Measurements from ENCODE around the gene FBXW9.
"Not testable (repeated sequence)": the region's sequence is repeated elsewhere in the genome, so short reads cannot be mapped to it uniquely, and the experiment has no call there.

The FBXW9 gene

DNA sequence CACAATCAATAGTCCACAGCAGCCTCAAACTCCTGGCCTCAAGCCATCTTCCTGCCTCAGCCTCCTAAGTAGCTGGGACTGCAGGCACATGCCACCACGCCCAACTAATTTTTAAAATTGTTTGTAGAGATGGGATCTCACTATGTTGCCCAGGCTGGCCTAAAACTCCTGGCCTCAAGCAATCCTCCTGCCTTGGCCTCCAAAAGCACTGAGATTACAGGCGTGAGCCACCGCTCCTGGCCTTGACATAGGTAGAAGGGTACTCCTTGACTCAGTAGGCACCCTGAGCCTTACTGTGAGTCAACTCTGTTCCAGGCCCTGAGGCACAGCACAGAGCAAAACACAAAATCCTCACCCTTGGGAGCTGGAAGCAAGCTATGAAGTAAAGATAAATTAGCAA lies 19.5 kb upstream of the FBXW9 start:
- DNase-seq (ENCODE audit: low read depth in 2 of 2, low spot score in 1 of 2): no peak

DNA sequence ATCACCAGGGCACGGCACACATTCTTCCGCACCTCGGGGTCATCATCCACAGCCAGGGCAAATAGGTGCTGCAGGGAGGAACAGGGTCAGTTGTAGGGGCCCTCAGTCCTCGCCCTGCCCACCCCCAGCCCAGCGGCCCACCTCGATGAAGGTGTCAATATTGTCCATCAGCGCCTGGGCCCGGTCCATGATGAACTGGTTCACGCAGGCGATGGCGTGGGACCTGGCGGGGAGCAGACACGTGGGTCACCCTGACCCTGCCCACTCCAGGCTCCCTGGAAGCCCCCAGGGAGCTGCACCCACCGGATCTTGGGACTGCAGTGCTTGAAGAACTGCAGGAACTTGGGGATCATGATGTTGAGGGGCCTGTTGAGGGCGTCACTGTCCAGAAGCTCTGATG lies 18.7 kb upstream of the FBXW9 start:
- no peak for DNase-seq (ENCODE audit: low read depth in 2 of 2, low spot score in 1 of 2)

GRCh38 chr19:12713304-12713703 lies 16.9 kb upstream of the FBXW9 start:
- not testable (repeated sequence) for DNase-seq (ENCODE audit: low read depth in 2 of 2, low spot score in 1 of 2)

DNA sequence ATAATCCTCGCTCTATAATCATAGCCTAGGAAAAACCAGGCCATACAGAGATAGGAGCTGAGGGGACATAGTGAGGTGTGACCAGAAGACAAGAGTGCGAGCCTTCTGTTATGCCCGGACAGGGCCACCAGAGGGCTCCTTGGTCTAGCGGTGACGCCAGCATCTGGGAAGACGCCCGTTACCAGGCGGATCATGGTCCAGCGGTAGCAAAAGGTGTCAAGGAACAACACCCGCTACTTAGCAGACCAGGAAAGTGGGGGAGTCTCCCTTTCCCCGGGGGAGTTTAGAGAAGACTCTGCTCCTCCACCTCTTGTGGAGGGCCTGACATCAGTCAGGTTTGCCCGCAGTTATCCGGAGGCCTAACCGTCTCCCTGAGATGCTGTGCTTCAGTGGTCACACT lies 15.6 kb upstream of the FBXW9 start:
- not testable (repeated sequence) for DNase-seq (ENCODE audit: low read depth in 2 of 2, low spot score in 1 of 2)

DNA sequence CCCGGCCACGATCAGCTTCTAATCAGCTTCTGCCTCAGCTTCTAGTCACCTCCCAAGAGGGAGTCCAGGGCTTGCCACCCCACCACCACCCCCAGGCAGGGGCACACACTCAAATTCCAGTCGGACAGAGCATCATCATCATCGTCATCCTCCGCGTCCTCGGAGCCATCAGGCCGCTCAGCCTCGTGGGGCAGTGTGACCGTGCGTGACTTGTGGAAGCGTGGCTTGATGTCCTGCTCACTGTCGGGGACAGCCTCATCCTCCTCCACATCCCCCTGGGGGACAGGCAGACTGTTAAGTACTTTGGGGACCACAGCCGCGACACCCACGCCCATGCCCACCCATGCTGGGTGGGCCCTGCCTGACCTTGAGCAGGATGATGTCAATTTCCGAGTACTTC lies 14.8 kb upstream of the FBXW9 start:
- DNase-seq (ENCODE audit: low read depth in 2 of 2, low spot score in 1 of 2): no peak

GRCh38 chr19:12708641-12709040 lies 12.2 kb upstream of the FBXW9 start:
- no peak for DNase-seq (ENCODE audit: low read depth in 2 of 2, low spot score in 1 of 2)

- no peak for DNase-seq (ENCODE audit: low read depth in 2 of 2, low spot score in 1 of 2)
These were observed 9.9 kb upstream of the FBXW9 start for GRCh38 chr19:12706332-12706718.

DNA sequence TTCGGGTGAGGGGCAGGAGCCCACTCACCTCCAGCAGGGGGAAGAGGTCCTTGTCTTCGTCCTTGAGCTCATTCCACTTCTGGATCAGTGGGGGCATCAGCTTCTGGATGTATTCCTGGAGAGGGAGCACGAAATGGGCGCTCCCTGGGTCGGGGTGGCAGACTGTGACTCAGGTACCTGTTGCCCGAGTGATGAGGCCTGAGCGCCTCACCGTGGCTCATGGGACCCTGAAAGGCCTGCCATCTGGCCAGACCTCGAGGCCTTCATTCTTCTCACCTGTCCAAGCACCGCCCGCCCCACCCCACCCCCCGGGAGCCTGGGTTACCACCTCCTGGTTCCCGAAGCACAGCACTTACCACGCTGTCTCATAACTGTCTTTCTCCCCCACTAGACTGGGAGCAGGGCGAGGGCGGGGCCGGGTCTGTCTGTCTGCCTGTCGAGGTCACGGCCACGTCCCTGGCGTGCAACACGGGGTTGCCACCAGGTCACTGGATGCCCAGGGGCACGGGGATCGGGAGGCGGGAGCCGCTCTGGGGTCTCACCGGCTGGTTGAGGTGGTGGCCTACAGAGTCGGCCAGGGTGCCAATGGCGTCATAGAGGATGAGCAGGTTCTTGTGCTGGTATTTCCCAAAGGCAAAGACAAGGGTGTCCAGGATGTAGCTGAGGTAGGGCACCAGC lies 9.4 kb upstream of the FBXW9 start:
- no peak for DNase-seq (ENCODE audit: low read depth in 2 of 2, low spot score in 1 of 2)

- DNase-seq (ENCODE audit: low read depth in 2 of 2, low spot score in 1 of 2): no peak
These were observed 8.7 kb upstream of the FBXW9 start for GRCh38 chr19:12705169-12705568.

DNA sequence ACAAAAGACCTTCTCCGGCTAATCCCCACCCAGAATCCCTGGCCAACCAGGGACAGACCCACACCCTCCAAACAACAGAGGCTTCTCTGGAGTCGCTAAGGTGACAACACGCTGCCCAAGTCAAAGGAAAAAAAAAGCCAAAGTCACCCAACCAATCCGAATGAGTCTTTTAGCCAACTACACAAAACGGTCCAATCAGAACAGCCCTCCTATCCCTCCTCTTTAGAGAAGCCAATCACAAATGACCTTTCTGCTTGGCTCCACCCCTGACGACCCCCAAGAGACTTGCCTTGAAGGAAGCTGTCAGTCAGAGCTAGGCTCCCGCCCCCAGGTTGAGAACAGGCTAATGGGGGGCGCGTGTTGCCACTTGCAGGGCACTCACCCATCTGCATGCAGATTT lies 6.6 kb upstream of the FBXW9 start:
- DNase-seq (ENCODE audit: low read depth in 2 of 2, low spot score in 1 of 2): no peak

- no peak for DNase-seq (ENCODE audit: low read depth in 2 of 2, low spot score in 1 of 2)
These were observed 5.3 kb upstream of the FBXW9 start for GRCh38 chr19:12701596-12702282.

GRCh38 chr19:12698138-12698537 lies 1.7 kb upstream of the FBXW9 start:
- no peak for DNase-seq (ENCODE audit: low read depth in 2 of 2, low spot score in 1 of 2)

DNA sequence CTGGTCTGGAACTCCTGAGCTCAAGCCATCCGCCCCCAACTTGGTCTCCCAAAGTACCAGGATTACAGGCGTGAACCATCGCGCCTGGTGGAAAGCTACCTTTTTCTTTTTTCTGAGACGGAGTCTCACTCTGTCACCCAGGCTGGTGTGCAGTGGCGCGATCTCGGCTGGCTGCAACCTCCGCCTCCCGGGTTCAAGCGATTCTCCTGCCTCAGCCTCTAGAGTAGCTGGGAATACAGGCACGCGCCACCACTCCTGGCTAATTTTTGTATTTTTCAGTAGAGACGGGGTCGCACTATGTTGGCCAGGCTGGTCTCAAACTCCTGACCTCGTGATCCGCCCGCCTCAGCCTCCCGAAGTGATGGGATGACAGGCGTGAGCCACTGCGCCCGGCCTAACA lies 994 bp upstream of the FBXW9 start:
- not testable (repeated sequence) for DNase-seq (ENCODE audit: low read depth in 2 of 2, low spot score in 1 of 2)

DNA sequence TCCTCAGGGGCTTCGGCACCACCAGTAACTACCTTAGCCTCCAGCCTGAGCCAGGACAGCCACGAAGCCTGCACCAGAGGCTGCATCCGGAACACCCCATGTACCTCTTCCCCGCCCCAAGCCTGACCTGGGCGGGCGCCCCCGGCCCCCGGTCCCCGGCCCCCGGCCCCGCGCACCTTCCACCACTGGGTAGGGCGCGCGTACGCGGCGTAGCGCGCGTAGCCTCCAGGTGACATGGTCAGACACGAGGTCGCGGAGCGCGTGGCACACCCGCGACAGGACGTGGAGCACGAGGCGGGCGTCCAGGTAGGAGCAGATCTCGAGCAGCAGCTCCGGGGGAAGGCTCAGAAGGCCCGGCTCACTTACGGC lies 450 bp downstream of the FBXW9 start:
- DNase-seq (ENCODE audit: low read depth in 2 of 2, low spot score in 1 of 2): no peak

- no peak for DNase-seq (ENCODE audit: low read depth in 2 of 2, low spot score in 1 of 2)
These were observed 917 bp downstream of the FBXW9 start for GRCh38 chr19:12695514-12695913.

GRCh38 chr19:12695096-12695495 lies 1.3 kb downstream of the FBXW9 start:
- DNase-seq (ENCODE audit: low read depth in 2 of 2, low spot score in 1 of 2): no peak

DNA sequence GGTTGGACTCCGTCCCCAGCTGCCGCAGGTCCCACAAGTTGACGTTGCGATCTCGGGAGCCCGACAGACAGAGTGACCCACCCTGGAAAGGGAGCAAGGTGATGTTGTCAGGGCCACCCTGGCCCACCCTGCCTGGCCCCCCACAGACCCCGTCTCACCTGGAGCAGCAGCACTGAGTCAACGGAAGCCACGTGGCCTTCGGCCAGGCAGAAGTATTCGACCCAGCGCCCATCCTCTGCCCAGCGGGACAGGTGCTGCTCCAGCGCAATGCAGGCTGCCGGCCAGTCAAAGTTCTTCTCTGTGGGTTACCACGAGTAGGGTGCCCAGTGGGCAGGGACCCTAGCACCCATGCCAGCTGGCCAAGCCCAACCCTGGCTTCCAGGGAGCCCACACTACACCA lies 1.8 kb downstream of the FBXW9 start:
- DNase-seq (ENCODE audit: low read depth in 2 of 2, low spot score in 1 of 2): no peak

- DNase-seq (ENCODE audit: low read depth in 2 of 2, low spot score in 1 of 2): no peak
These were observed 3.5 kb downstream of the FBXW9 start for GRCh38 chr19:12692960-12693359.

- no peak for DNase-seq (ENCODE audit: low read depth in 2 of 2, low spot score in 1 of 2)
These were observed 6.7 kb downstream of the FBXW9 start for GRCh38 chr19:12689581-12690216.

- no peak for DNase-seq (ENCODE audit: low read depth in 2 of 2, low spot score in 1 of 2)
These were observed 7.4 kb downstream of the FBXW9 start for GRCh38 chr19:12689012-12689411.

DNA sequence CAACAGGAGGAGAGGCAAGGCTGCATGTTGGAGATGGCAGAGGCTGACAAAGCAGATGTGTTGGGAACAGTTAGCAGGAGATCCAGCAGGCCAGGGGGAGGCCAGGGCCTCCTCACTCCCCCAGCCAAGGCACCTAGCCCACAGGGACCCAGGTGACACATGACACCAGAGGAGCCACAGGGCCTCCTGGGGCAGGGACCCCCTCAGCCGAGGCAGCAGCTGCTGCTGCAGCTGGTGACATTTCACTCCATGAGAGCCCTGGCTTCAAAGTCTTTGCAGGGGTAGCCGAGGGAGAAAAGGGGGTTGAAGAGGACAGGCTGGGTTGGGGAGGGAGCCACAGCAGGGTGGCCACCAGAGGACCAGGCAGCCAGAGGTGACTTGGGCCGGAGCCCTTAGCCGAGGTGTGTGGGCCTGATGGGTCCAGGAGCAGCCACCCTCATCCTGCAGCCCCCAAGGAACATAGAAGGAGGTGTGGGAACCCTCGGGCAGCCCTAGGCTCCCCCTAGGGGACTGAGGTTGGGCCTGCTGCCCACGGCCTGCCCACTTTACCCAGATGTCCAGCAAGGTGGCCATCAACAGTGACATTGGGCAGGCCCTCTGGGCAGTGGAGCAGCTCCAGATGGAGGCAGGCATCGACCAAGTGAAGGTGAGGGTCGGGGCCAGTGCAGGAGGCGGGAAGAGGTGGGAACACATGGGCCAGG lies 8.8 kb downstream of the FBXW9 start, which contains the start of gene GNG14:
TSS of gene GNG14 (plus strand) at position 503 of the 701 bp plus-strand sequence. CDS start at position 554, 51 bp downstream.
- no peak for DNase-seq (ENCODE audit: low read depth in 2 of 2, low spot score in 1 of 2)

DNA sequence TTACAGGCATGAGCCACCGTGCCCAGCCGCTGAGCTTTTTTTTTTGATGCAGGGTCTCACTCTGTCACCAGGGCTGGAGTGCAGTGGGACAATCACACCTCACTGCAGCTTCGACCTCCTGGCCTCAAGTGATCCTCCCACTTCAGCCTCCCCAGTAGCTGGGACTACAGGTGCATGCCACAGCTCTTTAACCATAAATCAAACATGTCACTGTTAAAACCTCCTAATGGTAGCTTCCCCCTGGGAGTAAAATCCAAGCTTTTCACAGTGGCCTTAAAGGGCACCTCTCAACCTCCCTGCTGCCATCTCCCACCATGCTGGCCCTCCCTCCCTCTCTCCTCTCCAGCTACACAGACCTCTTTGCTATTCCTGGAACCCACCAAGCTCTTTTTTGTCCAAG lies 10.6 kb downstream of the FBXW9 start:
- no peak for DNase-seq (ENCODE audit: low read depth in 2 of 2, low spot score in 1 of 2)

Measured in stimulated activated CD8-positive, alpha-beta memory T cell treated with anti-CD3 and anti-CD28 coated beads, Interleukin-4, amount 100 ng/mL, for 4 hours (primary cell).